GM04503 (cell line): Measurements from ENCODE around the gene ACVR1.

Source experiments
- DNase-seq: peaks from one replicate; pipeline ENCODE4 v3.0.0-alpha.2; 2012; ENCODE audit warnings: low read depth

ACVR1 gene

GRCh38 chr2:157876066-157876785 lies at the start of gene ACVR1:
Gene ACVR1 (minus strand): TSS chr2:157876330. CDS start chr2:157799493, 76,837 bp downstream.
- peak; percentile 85 for DNase-seq

- no peak for DNase-seq
Measured at GRCh38 chr2:157925071-157925470, 48.9 kb upstream of the ACVR1 start.

GRCh38 chr2:157923598-157924217 lies 47.6 kb upstream of the ACVR1 start:
- DNase-seq, result no peak

- DNase-seq, result no peak
Measured at GRCh38 chr2:157922815-157923214, 46.7 kb upstream of the ACVR1 start.

DNA sequence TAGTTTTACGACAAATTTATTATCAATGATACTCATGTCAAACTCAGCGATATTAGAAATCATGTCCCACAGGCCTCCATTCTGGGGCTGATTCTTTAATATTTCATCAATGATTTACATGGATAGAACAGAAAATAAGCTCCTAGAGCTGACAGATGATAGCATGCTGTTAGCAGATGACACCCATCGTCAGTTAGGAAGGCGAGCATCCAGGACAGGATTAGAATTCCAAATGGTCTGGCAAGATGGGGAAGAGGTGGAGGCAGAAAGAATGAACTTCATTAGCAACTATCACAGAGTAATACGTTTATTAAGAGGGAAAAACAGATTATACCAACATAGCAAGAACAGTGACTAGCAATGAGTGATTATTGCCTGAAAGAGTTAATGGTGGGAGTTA lies 46.2 kb upstream of the ACVR1 start:
- DNase-seq, result no peak

DNA sequence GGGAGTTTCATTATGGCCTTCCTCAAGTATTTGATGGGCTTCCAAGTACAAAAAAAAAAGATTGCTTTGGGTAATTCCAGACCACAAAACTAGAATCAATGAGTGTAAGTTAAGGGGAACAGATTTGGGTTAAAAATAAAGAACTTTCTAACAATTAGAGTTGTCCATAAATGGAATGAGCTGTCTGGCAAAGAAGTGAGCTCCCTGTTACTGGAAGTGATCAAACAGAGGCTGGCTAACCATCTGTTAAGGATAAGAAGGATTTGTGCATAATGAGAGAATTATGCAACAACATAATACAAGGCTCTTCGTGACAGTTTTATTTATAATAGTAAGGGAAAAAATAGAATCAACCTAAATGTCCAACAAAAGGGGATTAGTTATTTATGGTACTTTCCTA lies 44.6 kb upstream of the ACVR1 start:
- DNase-seq, result no peak

- no peak for DNase-seq
Measured at GRCh38 chr2:157919181-157919580, 43.1 kb upstream of the ACVR1 start.

DNA sequence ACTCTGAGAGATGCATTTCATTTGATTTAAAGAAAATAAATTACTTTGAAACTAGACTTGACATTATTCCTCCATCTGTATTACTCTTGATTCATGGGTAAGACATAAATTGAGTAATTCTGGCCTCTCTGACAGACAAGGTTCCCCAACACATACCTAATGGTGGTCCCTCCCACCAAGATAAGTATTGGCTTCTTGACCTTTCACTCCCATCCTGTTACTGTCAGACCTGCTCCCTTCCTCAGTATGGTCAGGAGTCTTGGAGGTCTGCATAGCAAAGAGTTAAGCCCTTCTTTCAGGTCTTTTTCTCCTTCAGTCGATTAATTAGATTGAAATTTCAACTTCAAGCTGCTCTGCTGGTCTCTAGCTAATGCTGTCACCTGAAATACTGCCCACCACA lies 42.2 kb upstream of the ACVR1 start:
- DNase-seq, result no peak

GRCh38 chr2:157911750-157912149 lies 35.6 kb upstream of the ACVR1 start:
- no peak for DNase-seq

GRCh38 chr2:157911246-157911645 lies 35.1 kb upstream of the ACVR1 start:
- no peak for DNase-seq

DNA sequence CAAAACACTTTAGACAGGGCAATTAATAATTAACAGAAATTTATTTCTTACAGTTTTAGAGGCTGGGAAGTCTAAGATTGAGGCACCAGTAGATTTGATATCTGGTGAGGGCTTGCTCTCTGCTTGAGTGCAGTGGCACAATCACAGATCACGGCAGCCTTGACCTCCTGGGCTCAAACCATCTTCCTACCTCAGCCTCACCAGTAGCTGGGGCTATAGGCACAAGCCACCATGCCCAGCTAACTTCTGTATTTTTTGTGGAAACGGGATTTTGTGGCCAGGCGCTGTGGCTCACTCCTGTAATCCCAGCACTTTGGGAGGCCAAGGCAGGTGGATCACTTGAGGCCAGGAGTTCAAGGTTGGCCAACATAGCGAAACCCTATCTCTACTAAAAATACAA lies 29.0 kb upstream of the ACVR1 start:
- DNase-seq, result no peak

DNA sequence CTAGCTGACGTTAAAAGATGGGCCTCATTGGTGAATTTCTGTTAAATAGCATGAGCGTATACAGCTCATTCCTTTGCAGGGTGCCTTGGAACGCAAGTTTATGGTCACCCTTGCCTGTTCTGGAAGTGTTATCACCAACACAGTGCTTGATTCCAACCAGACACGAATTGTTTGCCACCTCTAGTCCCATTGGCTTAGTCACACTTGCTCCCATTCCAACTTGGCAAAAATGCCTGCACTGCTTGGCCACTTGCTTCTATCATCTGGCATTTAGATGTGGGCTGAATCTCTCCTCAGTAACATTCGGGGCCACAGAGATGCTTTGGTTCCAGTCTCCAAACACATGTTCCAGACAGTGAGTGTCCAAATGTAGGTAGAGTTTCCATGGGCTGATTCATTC lies 27.5 kb upstream of the ACVR1 start:
- DNase-seq, result no peak

DNA sequence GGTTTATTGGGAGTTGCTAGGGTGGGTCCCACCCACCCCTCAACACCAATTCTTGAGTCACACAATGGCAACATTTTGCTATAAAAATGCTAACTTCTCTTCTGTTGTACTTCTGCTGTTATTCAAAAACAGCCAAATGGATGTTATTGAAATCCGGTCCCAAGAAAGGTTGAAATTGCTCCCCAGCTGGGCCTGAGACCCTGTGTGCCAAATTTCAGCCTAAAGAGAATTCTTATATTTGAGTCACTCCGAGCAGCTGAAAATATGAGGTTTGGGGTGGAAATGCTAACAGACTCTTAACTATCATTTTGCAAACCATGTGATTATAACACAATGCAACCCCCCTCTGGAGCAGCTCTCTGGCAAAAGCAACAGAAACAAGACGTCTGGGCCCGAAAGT lies 27.0 kb upstream of the ACVR1 start:
- no peak for DNase-seq

DNA sequence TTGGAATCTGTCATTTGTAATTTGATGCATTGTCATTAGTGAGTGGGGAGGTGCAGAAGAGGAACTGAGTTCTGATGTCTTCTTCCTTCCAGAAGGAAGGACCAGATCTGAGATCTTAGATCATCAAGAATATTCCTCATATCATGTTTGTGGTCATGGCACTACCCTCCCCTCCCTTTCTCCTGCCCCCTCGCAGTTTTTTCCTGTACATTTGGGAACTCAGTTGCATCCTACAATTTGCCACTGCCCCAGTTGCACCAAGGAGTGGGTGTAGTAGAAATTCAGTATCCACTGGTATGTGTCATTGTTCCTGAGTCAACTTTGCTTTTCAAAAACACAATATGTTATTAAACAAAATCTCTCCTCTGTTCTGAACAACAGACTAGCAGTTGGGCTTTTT lies 26.6 kb upstream of the ACVR1 start:
- no peak for DNase-seq

DNA sequence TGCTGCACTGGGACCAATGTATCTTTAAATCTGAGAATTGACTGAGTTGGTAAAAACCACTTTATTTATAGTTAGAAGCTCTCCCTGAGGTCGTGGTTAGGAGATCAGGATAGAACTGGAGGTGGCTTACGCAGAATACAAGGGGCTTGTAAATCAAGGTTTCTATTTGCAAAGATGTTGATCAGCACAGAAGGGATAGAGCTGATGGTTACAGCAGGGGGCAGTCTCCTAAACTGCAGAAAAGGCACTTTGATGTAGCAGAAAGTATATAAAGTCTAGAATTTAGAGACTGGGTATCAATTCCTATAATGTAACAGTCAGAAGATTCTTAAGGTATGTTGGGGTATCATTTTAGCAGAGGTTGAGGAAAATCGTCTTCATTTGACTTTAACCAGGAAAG lies 25.2 kb upstream of the ACVR1 start:
- DNase-seq, result no peak

DNA sequence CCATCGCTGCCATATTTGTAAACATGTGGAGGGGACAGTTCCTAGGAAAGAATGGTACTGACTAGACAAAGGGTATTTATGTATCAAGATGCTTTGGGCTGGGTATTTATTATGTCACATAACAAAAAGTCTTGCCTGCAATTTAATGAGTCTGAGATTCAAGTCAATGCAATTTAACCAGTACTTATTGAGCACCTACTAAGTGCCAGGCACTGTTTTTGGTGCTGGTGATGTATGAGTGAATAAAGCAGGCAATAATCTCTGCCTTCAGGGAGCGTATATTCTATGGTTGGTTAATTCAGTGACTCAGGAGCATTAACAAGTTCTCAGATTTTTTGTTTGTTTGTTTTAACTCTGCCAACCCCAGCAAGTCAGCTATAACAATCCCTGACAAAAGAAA lies 24.6 kb upstream of the ACVR1 start:
- no peak for DNase-seq

DNA sequence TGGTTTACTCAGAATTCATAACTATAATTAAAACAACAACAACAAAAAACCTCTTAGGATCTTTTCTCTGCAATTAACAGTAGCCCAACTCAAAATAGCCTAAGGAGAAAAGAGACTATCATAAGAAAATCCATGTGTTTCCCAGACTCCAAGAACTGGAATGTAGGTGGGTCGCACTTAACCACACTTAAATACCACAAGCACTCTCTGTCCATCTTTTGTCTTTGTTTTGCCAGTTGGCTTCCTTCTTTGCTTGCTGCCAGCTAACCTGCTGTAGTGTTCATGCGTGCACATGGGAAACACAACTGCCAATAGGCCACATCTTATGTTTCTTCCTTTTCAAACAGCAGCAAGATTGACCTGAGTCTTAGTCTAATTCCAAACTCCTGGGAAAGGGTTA lies 24.1 kb upstream of the ACVR1 start:
- no peak for DNase-seq

- DNase-seq, result no peak
Measured at GRCh38 chr2:157899125-157899839, 23.2 kb upstream of the ACVR1 start.

DNA sequence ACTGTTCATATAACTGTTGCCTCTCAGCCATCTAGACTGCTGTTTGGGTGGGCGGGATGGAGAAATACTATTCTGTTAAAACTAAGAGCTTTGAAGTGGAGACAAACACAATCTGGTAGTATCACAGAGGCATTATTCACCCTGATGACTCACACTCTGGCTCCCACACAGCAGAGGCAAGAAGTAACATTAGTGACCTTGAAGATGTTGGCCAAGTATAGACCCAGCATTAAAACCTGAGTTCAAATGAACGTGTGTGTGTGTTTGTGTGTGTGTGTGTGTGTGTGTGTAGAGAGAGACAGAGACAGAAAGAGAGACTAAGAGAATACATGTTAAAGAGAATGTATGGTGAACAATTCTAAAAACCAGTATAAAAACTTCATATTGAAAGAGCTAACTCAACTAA lies 22.5 kb upstream of the ACVR1 start:
- DNase-seq, result no peak

DNA sequence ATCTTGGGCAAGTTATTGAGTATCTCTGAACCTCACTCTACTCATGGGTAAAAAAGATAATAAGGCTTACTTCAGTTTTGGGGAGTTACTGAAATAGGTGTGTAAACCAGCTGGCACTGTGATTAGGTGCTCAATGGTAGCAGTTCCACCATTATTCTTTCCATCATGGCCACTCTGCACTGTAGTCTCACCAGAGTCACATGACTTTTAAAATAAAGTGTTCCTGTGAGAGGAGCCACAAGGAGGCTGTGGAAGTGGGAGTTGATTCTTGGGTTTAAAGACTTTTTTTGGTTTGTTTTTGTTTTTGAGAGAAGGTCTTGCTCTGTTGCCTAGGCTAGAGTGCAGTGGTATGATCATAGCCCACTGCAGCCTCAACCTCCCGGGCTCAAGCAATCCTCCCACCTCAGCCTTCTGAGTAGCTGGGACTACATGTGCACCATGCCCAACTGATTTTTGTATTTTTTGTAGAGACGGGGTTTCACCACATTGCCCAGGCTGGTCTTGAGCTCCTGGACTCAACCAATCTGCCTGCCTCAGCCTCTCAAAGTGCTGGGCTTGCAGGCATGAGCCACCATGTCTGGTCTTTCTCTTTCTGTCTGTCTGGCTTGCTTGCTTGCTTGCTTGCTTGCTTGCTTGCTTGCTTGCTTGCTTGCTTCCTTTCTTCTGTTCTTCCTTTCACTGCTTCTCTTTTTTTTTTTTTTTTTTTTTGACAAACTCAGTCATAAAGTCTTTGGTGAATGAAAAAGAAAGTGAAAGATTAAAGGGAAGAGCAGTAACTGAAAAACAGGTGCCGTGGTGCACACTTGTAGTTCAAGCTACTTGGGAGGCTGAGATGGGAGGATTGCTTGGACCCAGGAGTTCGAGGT lies 21.2 kb upstream of the ACVR1 start:
- DNase-seq, result no peak

DNA sequence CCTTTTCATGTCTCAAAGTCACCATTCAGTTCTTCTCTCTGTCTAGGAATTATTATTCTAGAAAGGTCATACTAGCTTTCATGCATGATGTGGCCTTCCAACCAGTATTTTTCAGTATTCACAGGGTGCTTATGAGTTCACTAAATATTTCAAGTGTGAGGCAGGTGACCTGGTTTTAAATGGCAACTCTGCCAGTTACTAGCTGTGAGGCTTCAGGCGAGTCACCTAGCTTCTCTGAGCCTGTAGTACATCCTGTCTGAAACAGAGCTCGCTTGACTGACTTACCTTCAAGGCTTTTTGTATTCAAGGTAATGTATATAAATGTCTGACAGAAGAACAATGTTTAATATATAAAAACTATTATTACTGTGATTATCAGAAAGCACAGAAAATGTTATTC lies 19.4 kb upstream of the ACVR1 start:
- DNase-seq, result no peak

DNA sequence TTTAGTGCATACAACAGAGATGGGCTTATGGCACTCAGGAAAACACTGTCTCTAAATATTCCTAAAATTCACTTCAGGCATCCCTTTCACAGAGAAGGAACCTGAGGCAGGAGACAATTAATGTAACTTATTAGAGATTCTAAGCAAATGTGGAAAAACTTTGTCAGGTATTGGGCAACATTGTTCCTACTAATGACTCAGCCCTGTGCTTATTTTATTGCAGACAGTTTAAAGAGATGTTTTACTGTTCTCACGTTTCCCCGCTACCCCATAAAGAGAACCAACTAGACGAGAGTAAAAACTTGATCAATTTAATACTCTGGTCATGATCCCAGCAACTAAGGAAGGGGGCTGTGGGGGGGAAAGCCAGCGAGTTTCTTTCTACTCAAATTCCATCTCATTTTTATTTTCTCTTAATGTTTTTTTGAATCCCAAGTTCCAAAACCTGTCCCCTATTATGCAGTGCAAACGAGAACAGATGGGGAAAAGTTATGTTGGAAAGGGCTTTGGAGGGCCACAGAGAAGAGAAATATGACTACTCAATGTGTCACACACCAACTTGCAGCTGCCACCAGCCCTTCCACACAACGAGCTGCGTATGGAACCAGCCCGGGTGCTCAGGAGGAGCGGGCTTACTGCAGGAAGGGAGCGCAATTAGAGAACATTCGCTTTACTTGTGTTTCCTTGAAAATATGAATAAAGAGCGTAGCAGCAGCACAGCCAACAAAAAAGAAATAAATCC lies 18.7 kb upstream of the ACVR1 start:
- DNase-seq, result peak; percentile 52
